Erythroblast (primary cell): ENCODE measurements around the gene RAP1GAP2.

ENCODE experiments used
- GATA1 ChIP-seq: IDR thresholded peaks from 2 replicates; pipeline ENCODE4 v1.6.1; 2011; ENCODE audit warnings: low read depth, mild to moderate bottlenecking, control low read depth, low read length, moderate library complexity
- POLR2A ChIP-seq: IDR thresholded peaks from 2 replicates; pipeline ENCODE4 v1.6.1; 2011; ENCODE audit warnings: mild to moderate bottlenecking, low read length

DNA sequence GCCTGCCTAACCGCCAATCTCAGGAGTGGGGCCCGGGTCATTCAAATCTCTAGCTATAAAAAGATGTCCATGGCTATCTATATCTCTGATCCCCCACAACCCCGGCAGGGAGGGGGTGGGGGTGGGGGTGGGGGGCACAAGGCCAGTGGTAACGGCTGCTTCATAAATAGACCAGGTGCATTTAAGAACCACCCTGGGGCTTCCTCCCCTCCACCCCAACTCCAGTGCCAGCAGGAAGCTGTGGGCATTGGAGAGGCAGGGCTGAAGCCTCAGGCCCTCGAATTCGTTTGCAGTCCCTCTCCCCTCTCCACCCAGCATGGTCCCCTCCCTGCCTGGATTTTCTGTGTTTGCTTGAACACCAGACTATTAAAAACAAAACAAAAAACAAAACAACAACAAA lies 56.0 kb downstream of the RAP1GAP2 start:
- TF ChIP-seq POLR2A (no peak), GATA1 (no peak)
